HepG2 (cell line): ENCODE measurements around the gene HTRA3. TPM values are rescaled to one million over a fixed set of nuclear protein-coding genes. Genes with fewer than 3 reads are reported as not detected.

ENCODE experiments used
- ATAC-seq: fragments of 200-7000 bp; cut with Tn5 transposase; 3 replicates; pipeline ENCODE4 v1.9.1; 2020; ENCODE audit warnings: mild to moderate bottlenecking, moderate library complexity
- BruUV-seq: library from RNA; stranded (reverse); fragments of 400-500 nt; replicated peaks from 2 replicates; lab custom pipeline; 2021; lab: Mats Ljungman, UMichigan
- CTCF ChIA-PET: fragments of 300-600 bp; formaldehyde crosslinking; extraction: SDS; loops from one replicate; lab custom pipeline; 2021; ENCODE audit warnings: low total read pairs, inconsistent platforms, low intra/inter-chr PET ratio; lab: Yijun Ruan, JAX
- POLR2A ChIA-PET: fragments of 350-600 bp; sonication (Branson Sonifier 250); formaldehyde crosslinking; loops from one replicate; lab custom pipeline; 2020; ENCODE audit warnings: antibody characterized with exemption, inconsistent platforms; lab: Yijun Ruan, JAX
- DNase-seq: peaks from one replicate; pipeline ENCODE4 v3.0.0-alpha.2; 2015; ENCODE audit warnings: low spot score
- FAIRE-seq: peaks from 3 replicates; lab custom pipeline; 2011; peaks lifted over from hg19 to GRCh38; lab: Jason Lieb, UNC
- H2AFZ ChIP-seq: one replicate; pipeline ENCODE4 v1.6.1; 2011; ENCODE audit warnings: low read length, inconsistent platforms
- H3K27ac ChIP-seq: fragments of 300-600 bp; 3 replicates; pipeline ENCODE4 v1.8.0; 2011; ENCODE audit warnings: mixed run types, mild to moderate bottlenecking, mixed read lengths, low read length, inconsistent platforms; ENCODE audit not compliant: insufficient read depth; ENCODE audit errors: extremely low read length
- H3K27me3 ChIP-seq, 2 experiments: fragments of 200-600 bp in 1 of 2; 2 replicates in 1 of 2; 3 replicates in 1 of 2; pipeline versions ENCODE4 v1.6.0 to v1.8.0; 2011; ENCODE audit warnings: low read length in 2 of 2, mild to moderate bottlenecking in 2 of 2, moderate library complexity in 2 of 2, inconsistent platforms in 1 of 2; ENCODE audit not compliant: insufficient read depth in 2 of 2, control insufficient read depth in 1 of 2
- H3K36me3 ChIP-seq, 2 experiments: fragments of 200-600 bp in 1 of 2; replicated peaks in 1 of 2; 2 replicates in 1 of 2; 3 replicates in 1 of 2; pipeline versions ENCODE4 v1.5.1 to v1.8.0; 2011; ENCODE audit warnings: low read length in 2 of 2, inconsistent platforms in 1 of 2; ENCODE audit not compliant: insufficient read depth in 2 of 2, control insufficient read depth in 1 of 2
- H3K4me1 ChIP-seq: 2 replicates; pipeline ENCODE4 v1.5.1; 2012; ENCODE audit warnings: low read length, inconsistent platforms; ENCODE audit not compliant: insufficient read depth
- H3K4me2 ChIP-seq: 2 replicates; pipeline ENCODE4 v1.6.0; 2011; ENCODE audit warnings: low read depth, low read length, inconsistent platforms
- H3K4me3 ChIP-seq, 3 experiments: fragments of 200-600 bp in 1 of 3; sonication (generic), shearing (Covaris generic) in 1 of 3; replicated peaks in 1 of 3; 2 replicates each; pipeline ENCODE4 v1.5.1; 2011 to 2016; ENCODE audit warnings: low read length in 3 of 3, inconsistent platforms in 2 of 3, low read depth in 2 of 3, mild to moderate bottlenecking in 2 of 3, control low read depth in 1 of 3, mixed read lengths in 1 of 3; ENCODE audit not compliant: insufficient read depth in 1 of 3
- H3K79me2 ChIP-seq: one replicate; pipeline ENCODE4 v1.6.1; 2011; ENCODE audit warnings: low read length, inconsistent platforms; ENCODE audit not compliant: insufficient read depth
- H3K9ac ChIP-seq: 2 replicates; pipeline ENCODE4 v1.6.0; 2011; ENCODE audit warnings: mild to moderate bottlenecking, low read depth, low read length, inconsistent platforms; ENCODE audit not compliant: insufficient read depth
- H3K9me3 ChIP-seq: 2 replicates; pipeline ENCODE4 v1.5.1; 2012; ENCODE audit warnings: mild to moderate bottlenecking, low read length
- H4K20me1 ChIP-seq: 2 replicates; pipeline ENCODE4 v1.6.0; 2011; ENCODE audit warnings: inconsistent platforms, mild to moderate bottlenecking, low read length, moderate library complexity; ENCODE audit not compliant: insufficient read depth
- BCL6 ChIP-seq: IDR thresholded peaks from 2 replicates; pipeline ENCODE4 v1.6.1; 2016; ENCODE audit warnings: missing genetic modification reagents, missing compliant biosample characterization
- CREM ChIP-seq, 2 experiments: sonication (generic) in 1 of 2; formaldehyde crosslinking in 1 of 2; IDR thresholded peaks; 2 replicates each; pipeline versions ENCODE4 v1.4.0 to v1.6.1; 2016 to 2020; ENCODE audit warnings: antibody characterized with exemption in 1 of 2, mild to moderate bottlenecking in 1 of 2, missing genetic modification reagents in 1 of 2
- ELF1 ChIP-seq: sonication (generic); formaldehyde crosslinking; IDR thresholded peaks from 2 replicates; pipeline ENCODE4 v1.4.0; 2020; ENCODE audit warnings: missing genetic modification reagents
- ETV6 ChIP-seq: sonication (generic); formaldehyde crosslinking; conservative IDR thresholded peaks from 2 replicates; pipeline ENCODE4 v1.4.0; 2020; ENCODE audit warnings: missing genetic modification reagents
- ISX ChIP-seq: sonication (generic); formaldehyde crosslinking; conservative IDR thresholded peaks from 2 replicates; pipeline ENCODE4 v1.5.0; 2020; ENCODE audit warnings: missing genetic modification reagents
- MZF1 ChIP-seq: sonication (generic); formaldehyde crosslinking; IDR thresholded peaks from 2 replicates; pipeline ENCODE4 v1.8.1; 2023; ENCODE audit warnings: mild to moderate bottlenecking, missing genetic modification reagents, borderline replicate concordance
- PAF1 ChIP-seq: IDR thresholded peaks from 2 replicates; pipeline ENCODE4 v1.6.1; 2016; ENCODE audit warnings: missing genetic modification reagents, missing compliant biosample characterization
- PAX8 ChIP-seq: sonication (generic); formaldehyde crosslinking; IDR thresholded peaks from 2 replicates; pipeline ENCODE4 v1.8.0; 2022; ENCODE audit warnings: mild to moderate bottlenecking, missing genetic modification reagents, borderline replicate concordance
- RARA ChIP-seq: IDR thresholded peaks from 2 replicates; pipeline ENCODE4 v1.6.1; 2016; ENCODE audit warnings: missing genetic modification reagents, missing compliant biosample characterization
- RORA ChIP-seq: sonication (generic); formaldehyde crosslinking; IDR thresholded peaks from 2 replicates; pipeline ENCODE4 v1.5.0; 2020; ENCODE audit warnings: mild to moderate bottlenecking, missing genetic modification reagents, moderate library complexity
- SP140L ChIP-seq: sonication (generic); formaldehyde crosslinking; IDR thresholded peaks from 2 replicates; pipeline ENCODE4 v1.4.0; 2020; ENCODE audit warnings: missing genetic modification reagents, borderline replicate concordance
- ZNF160 ChIP-seq: sonication (generic); formaldehyde crosslinking; IDR thresholded peaks from 2 replicates; pipeline ENCODE4 v1.8.0; 2022; ENCODE audit warnings: mild to moderate bottlenecking, inconsistent platforms, missing genetic modification reagents
- ZNF24 ChIP-seq: fragments of 450-650 bp; IDR thresholded peaks from 2 replicates; pipeline ENCODE4 v1.6.1; 2017; ENCODE audit warnings: antibody characterized with exemption, mild to moderate bottlenecking
- ZNF274 ChIP-seq: sonication (generic); formaldehyde crosslinking; IDR thresholded peaks from 2 replicates; pipeline ENCODE4 v1.5.1; 2020; ENCODE audit warnings: mild to moderate bottlenecking, missing genetic modification reagents
- ZNF644 ChIP-seq: IDR thresholded peaks from 2 replicates; pipeline ENCODE4 v1.6.1; 2016; ENCODE audit warnings: low read depth
- WGBS: methylation state at CpG from one replicate; pipeline ENCODE4 v1.1.6; 2017; ENCODE audit warnings: low lambda C conversion rate; 5-methylcytosine and 5-hydroxymethylcytosine counted together
- in situ Hi-C: cut with HindIII; loops from 2 replicates; pipeline ENCODE4 v1.10.0; 2017; ENCODE audit warnings: low pct_unique_long_range_greater_than_20kb; ENCODE audit not compliant: extremely low pct_ligation_motif_present
- intact Hi-C: fragments of 100-400 bp; cut with micrococcal nuclease; formaldehyde crosslinking; loops from one replicate; pipeline ENCODE4 v1.10.0; 2022; ENCODE audit not compliant: unreplicated experiment
- polyA plus RNA-seq, 8 experiments: library from polyadenylated mRNA; depleted of rRNA in 3 of 8; stranded (reverse) in 7 of 8; unstranded in 1 of 8; fragments of >200 nt; fragmentation: Illumina TruSeq in 4 of 8; extraction: Trizol in 4 of 8; gene quantifications; 2 replicates each; pipeline versions ENCODE4 v1.2.1 to v1.2.3, GENCODE V29; 2011 to 2016; ENCODE audit warnings: low read depth in 4 of 8, missing spikeins in 1 of 8, mixed read lengths in 1 of 8; ENCODE audit not compliant: insufficient read depth in 1 of 8
- total RNA-seq, 5 experiments: library from RNA; depleted of rRNA; stranded (reverse); fragments of >200 nt; fragmentation: Illumina TruSeq; extraction: Trizol; gene quantifications; 2 replicates each; pipeline ENCODE4 v1.2.3, GENCODE V29; 2016; ENCODE audit warnings: low read depth in 1 of 5
- TF ChIP-seq, protein P1 (sequence below): IDR thresholded peaks from 2 replicates; pipeline ENCODE4 v1.6.1; 2016
- TF ChIP-seq, protein P2 (sequence below): sonication (generic); formaldehyde crosslinking; IDR thresholded peaks from 2 replicates; pipeline ENCODE4 v1.5.1; 2020; ENCODE audit warnings: missing genetic modification reagents, mild to moderate bottlenecking, borderline replicate concordance
- TF ChIP-seq, protein P3 (sequence below): IDR thresholded peaks from 2 replicates; pipeline ENCODE4 v1.6.1; 2016; ENCODE audit warnings: mild to moderate bottlenecking, missing biosample characterization, missing genetic modification reagents

The HTRA3 gene
- total and polyA plus RNA-seq, 2 of the 13 experiments (the other 11 are each of a cell fraction or from before 2014, with no cell fraction given) = 0.17 TPM; not detected in 1

DNA sequence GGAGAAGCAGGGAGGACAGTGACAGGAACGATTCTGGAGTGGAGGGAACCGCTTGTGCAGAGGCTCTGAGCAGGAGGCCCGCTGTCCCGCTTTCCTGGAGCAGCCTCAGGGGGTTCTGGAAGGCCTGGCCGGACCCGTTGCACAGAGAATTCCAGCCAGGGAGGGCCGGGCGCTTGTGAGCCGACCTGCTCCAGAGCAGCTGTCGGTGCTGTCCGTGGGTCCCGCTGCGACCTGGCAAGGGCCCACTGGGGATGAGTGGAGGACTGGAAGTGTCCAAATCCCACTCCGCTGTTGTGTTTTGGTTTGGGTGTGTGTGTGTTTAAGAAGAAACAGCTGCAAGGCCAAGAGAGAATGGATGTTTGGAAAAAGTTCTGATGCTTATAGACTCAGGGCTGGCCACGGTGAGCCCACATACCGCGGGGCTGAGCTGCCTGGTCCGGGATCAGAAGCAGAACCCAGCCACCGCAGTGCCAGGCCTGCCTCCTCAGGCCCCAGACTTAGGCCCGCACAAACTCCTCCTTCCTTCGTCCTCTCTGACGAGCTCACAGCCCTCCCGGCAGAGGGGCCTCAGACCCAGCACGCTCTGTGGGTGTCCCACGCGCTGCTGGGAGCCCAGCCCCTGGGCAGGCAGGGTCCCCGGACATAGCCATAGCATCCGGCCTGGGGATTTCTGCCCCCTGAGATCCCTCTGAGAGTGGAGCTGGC is 73.9 kb downstream of the HTRA3 start:
- H4K20me1 ChIP-seq = no peaks in the 10 kb centered on the region
- CTCF ChIA-PET = no interaction called here
- no peak for DNase-seq
- TF ChIP-seq ISX (no peak), MZF1 (CRISPR knock-in tag) (no peak), BCL6 (no peak), PAX8 (CRISPR knock-in tag) (no peak), PAF1 (CRISPR knock-in tag) (no peak), ZNF160 (CRISPR knock-in tag) (no peak), ELF1 (CRISPR knock-in tag) (no peak), ETV6 (CRISPR knock-in tag) (no peak), ZNF644 (CRISPR knock-in tag) (no peak), ZNF24 (no peak), RARA (CRISPR knock-in tag) (no peak), RORA (no peak), CREM (IDR thresholded peaks at IDR 0.05) (no peak), CREM (CRISPR knock-in tag; IDR thresholded peaks at IDR 0.05) (no peak), ZNF274 (CRISPR knock-in tag) (no peak), SP140L (no peak)
- TF ChIP-seq, protein P1, sequence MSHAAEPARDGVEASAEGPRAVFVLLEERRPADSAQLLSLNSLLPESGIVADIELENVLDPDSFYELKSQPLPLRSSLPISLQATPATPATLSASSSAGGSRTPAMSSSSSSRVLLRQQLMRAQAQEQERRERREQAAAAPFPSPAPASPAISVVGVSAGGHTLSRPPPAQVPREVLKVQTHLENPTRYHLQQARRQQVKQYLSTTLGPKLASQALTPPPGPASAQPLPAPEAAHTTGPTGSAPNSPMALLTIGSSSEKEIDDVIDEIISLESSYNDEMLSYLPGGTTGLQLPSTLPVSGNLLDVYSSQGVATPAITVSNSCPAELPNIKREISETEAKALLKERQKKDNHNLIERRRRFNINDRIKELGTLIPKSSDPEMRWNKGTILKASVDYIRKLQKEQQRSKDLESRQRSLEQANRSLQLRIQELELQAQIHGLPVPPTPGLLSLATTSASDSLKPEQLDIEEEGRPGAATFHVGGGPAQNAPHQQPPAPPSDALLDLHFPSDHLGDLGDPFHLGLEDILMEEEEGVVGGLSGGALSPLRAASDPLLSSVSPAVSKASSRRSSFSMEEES (CRISPR knock-in tag) = no peak
- TF ChIP-seq, protein P2, sequence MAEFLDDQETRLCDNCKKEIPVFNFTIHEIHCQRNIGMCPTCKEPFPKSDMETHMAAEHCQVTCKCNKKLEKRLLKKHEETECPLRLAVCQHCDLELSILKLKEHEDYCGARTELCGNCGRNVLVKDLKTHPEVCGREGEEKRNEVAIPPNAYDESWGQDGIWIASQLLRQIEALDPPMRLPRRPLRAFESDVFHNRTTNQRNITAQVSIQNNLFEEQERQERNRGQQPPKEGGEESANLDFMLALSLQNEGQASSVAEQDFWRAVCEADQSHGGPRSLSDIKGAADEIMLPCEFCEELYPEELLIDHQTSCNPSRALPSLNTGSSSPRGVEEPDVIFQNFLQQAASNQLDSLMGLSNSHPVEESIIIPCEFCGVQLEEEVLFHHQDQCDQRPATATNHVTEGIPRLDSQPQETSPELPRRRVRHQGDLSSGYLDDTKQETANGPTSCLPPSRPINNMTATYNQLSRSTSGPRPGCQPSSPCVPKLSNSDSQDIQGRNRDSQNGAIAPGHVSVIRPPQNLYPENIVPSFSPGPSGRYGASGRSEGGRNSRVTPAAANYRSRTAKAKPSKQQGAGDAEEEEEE (CRISPR knock-in tag) = no peak
- TF ChIP-seq, protein P3, sequence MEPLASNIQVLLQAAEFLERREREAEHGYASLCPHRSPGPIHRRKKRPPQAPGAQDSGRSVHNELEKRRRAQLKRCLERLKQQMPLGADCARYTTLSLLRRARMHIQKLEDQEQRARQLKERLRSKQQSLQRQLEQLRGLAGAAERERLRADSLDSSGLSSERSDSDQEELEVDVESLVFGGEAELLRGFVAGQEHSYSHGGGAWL (CRISPR knock-in tag) = no peak
- TF ChIP-seq, all 625 proteins: peak for 0
- Histone ChIP-seq H2AFZ (no peak overlapping the region), H3K79me2 (no peaks in the 10 kb centered on the region), H3K27ac (no peak overlapping the region), H3K4me1 (peaks cover 29% of the 10 kb centered on the region), H3K36me3 (no peaks in the 10 kb centered on the region), H3K9ac (no peak overlapping the region), H3K27me3 (peaks cover 7 to 34% of the 10 kb centered on the region in 2 experiments; a peak in 4 of 5 replicates), H3K9me3 (no peaks in the 10 kb centered on the region), H3K4me2 (no peak overlapping the region), H3K4me3 (no peak overlapping the region)
- POLR2A ChIA-PET = no interaction called here
- ATAC-seq (no peak), FAIRE-seq (no peak)
- in situ Hi-C loops (no loop called here), intact Hi-C loops (loop anchor here (1.0 kb wide), 1 partner anchor 76 kb away; no protein-coding TSS in a partner anchor)
- 67% methylated on average over 17 of the region's 28 CpGs for WGBS
- no TSS peak for BruUV-seq
